Uterus (tissue), 4 donors: ENCODE results near the gene PKD1. TPM values are rescaled to one million over a fixed set of nuclear protein-coding genes. Genes with fewer than 3 reads are reported as not detected.

Experiments
- DNase-seq, 2 donors: peaks; one replicate each; pipeline ENCODE4 v3.0.0-alpha.2; 2019 to 2020
- H3K27ac ChIP-seq, 2 donors: fragments of 200-600 bp; sonication (generic); 1 replicate in 1 of 2; 2 replicates in 1 of 2; pipeline ENCODE4 v1.5.1; 2016 to 2018
- H3K27me3 ChIP-seq, 2 donors: fragments of 200-600 bp; sonication (generic); one replicate each; pipeline ENCODE4 v1.5.1; 2018 to 2019; ENCODE audit warnings: control low read depth in 1 of 2
- H3K36me3 ChIP-seq, 2 donors: fragments of 200-600 bp; sonication (generic); one replicate each; pipeline ENCODE4 v1.5.1; 2019; ENCODE audit warnings: control low read depth in 1 of 2
- H3K4me1 ChIP-seq, 2 donors: fragments of 200-600 bp; sonication (generic); one replicate each; pipeline ENCODE4 v1.5.1; 2018 to 2019; ENCODE audit warnings: control low read depth in 1 of 2
- H3K4me3 ChIP-seq, 2 donors: fragments of 200-600 bp; sonication (generic); 1 replicate in 1 of 2; 2 replicates in 1 of 2; pipeline ENCODE4 v1.5.1; 2018 to 2019; ENCODE audit warnings: mild to moderate bottlenecking in 1 of 2
- H3K9me3 ChIP-seq, 2 donors: fragments of 200-600 bp; sonication (generic); one replicate each; pipeline ENCODE4 v1.5.1; 2019; ENCODE audit warnings: control low read depth in 1 of 2
- CTCF ChIP-seq, 4 experiments: fragments of 200-600 bp in 2 of 4; fragments of 450-650 bp in 2 of 4; sonication (generic) in 2 of 4; IDR thresholded peaks; one replicate each; pipeline ENCODE4 v1.5.1; 2016 to 2019; ENCODE audit warnings: antibody characterized with exemption in 4 of 4, mild to moderate bottlenecking in 2 of 4, moderate library complexity in 1 of 4
- POLR2A ChIP-seq, 2 donors: fragments of 450-650 bp; IDR thresholded peaks; one replicate each; pipeline ENCODE4 v1.6.1; 2016; ENCODE audit warnings: antibody characterized with exemption in 2 of 2, mild to moderate bottlenecking in 1 of 2, moderate library complexity in 1 of 2
- intact Hi-C: fragments of 100-400 bp; cut with DNase I; formaldehyde crosslinking; loops from one replicate; pipeline ENCODE4 v1.15.1; 2023; ENCODE audit warnings: low total_unique reads
- total RNA-seq, 4 donors: library from RNA; depleted of rRNA in 3 of 4; stranded (reverse); fragments of >200 nt in 3 of 4; gene quantifications; one replicate each; pipeline versions ENCODE4 v1.1.0 to v1.2.4, GENCODE V29; 2014 to 2023
- donor health status: DM: yes; HTN: yes; CAD: no.

Gene PKD1
- total RNA-seq, 4 donors from 2014 or later = 149 to 383 (median 197) TPM

- Histone ChIP-seq H3K4me3 (no peak overlapping the region), H3K4me1 (no peaks in the 10 kb centered on the region), H3K36me3 (no peaks in the 10 kb centered on the region), H3K27ac (no peak overlapping the region), H3K9me3 (no peaks in the 10 kb centered on the region), H3K27me3 (no peaks in the 10 kb centered on the region)
- DNase-seq = no peak
- no peak for TF ChIP-seq CTCF (IDR thresholded peaks at IDR 0.05)
- TF ChIP-seq POLR2A (IDR thresholded peaks at IDR 0.05) = no peak
- intact Hi-C loops = no loop called here
These were observed 48.6 kb downstream of the PKD1 start for GRCh38 chr16:2086812-2087747.

GRCh38 chr16:2086106-2086742 is 49.5 kb downstream of the PKD1 start:
- no peak overlapping the region for H3K27ac ChIP-seq
- intact Hi-C loops = no loop called here

GRCh38 chr16:2085669-2086068 is 50.0 kb downstream of the PKD1 start:
- intact Hi-C loops = no loop called here
- H3K4me3 ChIP-seq = no peak overlapping the region
- H3K27me3 ChIP-seq = no peaks in the 10 kb centered on the region
- no peaks in the 10 kb centered on the region for H3K9me3 ChIP-seq
- H3K27ac ChIP-seq = no peak overlapping the region
- DNase-seq = no peak
- TF ChIP-seq POLR2A (IDR thresholded peaks at IDR 0.05) (no peak), CTCF (IDR thresholded peaks at IDR 0.05) (no peak)
- no peaks in the 10 kb centered on the region for H3K36me3 ChIP-seq
- H3K4me1 ChIP-seq = no peaks in the 10 kb centered on the region

More at GRCh38 chr16:2086106-2086742, 49.5 kb downstream of the PKD1 start:
- H3K36me3 ChIP-seq = no peaks in the 10 kb centered on the region
- no peak for DNase-seq
- no peaks in the 10 kb centered on the region for H3K9me3 ChIP-seq
- H3K27me3 ChIP-seq = no peaks in the 10 kb centered on the region
- no peak for TF ChIP-seq CTCF (IDR thresholded peaks at IDR 0.05)
- TF ChIP-seq POLR2A (IDR thresholded peaks at IDR 0.05) = no peak
- H3K4me3 ChIP-seq = no peak overlapping the region
- no peaks in the 10 kb centered on the region for H3K4me1 ChIP-seq

GRCh38 chr16:2084895-2085625 is 50.6 kb downstream of the PKD1 start:
- Histone ChIP-seq H3K27me3 (no peaks in the 10 kb centered on the region), H3K4me1 (no peaks in the 10 kb centered on the region), H3K4me3 (no peak overlapping the region), H3K27ac (no peak overlapping the region), H3K9me3 (no peaks in the 10 kb centered on the region), H3K36me3 (no peaks in the 10 kb centered on the region)
- no peak for DNase-seq
- no peak for TF ChIP-seq CTCF (IDR thresholded peaks at IDR 0.05)
- no peak for TF ChIP-seq POLR2A (IDR thresholded peaks at IDR 0.05)
- intact Hi-C loops = no loop called here
